ENCODE data around the gene GRAMD1A.

- TF ChIP-seq CTCF (IDR thresholded peaks at IDR 0.05) (no peak), POLR2A (IDR thresholded peaks at IDR 0.05) (no peak)
Observed at GRCh38 chr19:35039881-35040825, 40.0 kb downstream of the GRAMD1A start.
